ENCODE results near the gene UFM1.

DNA sequence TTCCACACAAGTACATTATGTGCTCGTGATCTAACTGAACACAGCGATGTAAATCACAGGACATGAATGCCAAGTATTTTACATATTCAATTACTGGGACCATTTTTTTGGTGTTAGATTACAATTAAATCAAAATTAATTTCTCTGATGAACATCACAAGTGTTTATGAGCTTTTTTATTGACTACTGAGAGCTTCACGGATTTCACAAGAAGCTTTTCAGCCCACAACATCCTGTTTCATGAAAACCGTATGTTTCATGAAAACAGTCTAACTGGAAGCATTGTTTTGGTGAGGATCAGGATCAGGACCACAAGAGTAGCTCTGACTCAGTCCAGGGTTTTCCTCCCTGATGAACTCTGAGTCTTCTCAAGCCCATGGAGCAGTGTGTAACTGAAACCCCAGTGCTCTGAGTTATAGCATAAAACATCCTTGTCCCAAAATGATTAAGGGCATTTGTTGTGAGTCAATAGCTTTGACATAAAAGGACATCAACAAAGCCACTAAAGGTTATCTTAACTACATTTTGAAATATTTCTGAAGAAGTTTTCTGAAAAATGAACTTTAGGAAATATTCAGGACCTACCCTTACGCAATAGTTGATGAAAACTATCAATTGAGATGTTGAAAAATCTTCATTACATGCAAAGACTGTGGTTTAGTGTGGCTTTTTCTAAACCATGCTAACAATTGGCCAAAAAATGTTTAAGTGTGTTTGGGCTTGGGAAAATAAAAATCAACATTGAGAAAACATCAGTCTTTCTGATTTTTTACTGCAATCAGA, 49.3 kb downstream of the UFM1 start:
- TF ChIP-seq ZNF274 (IDR thresholded peaks at IDR 0.05; ENCODE audit: low read depth, low read length) (no peak), YY1 (IDR thresholded peaks at IDR 0.05; ENCODE audit: insufficient read depth, insufficient read length) (no peak), SUZ12 (IDR thresholded peaks at IDR 0.05; ENCODE audit: extremely low read depth, insufficient read depth, insufficient read length) (no peak)

Measured in NT2/D1 (cell line).